A673 (cell line): ENCODE results near the gene GRB10.

Experiments used
- EZH2 ChIP-seq: fragments of 200-600 bp; sonication (generic); IDR thresholded peaks from 2 replicates; pipeline ENCODE4 v1.6.1; 2017; ENCODE audit warnings: borderline replicate concordance, low read depth, mild to moderate bottlenecking, mixed read lengths, antibody characterized with exemption, low read length; ENCODE audit not compliant: poor library complexity, severe bottlenecking
- TF ChIP-seq, protein P1 (sequence below): fragments of 300-800, 200-600 bp; sonication (generic); conservative IDR thresholded peaks from 2 replicates; pipeline ENCODE4 v1.5.1; 2017; ENCODE audit warnings: low read depth, mild to moderate bottlenecking, antibody characterized with exemption, low read length, moderate library complexity, mixed read lengths

DNA sequence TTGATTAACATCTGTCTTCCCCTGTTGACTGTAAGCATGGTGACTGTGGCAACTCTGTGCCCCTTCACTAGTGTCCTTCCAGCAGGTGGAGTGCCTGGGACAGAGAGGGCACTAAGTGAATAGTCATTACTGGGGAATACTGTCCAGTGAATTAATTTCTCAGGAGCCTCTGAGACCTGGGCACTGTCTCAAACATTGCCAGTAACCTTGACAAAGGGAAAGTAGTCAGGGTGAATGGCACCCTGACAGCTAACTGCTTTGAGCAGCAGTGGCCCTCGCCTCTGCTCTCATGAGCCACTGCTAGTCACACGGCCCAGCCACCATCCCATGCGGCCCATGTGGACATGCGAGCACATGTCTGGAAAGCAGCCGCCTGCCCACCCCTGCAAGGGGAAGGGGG lies 13.1 kb upstream of the GRB10 start:
- TF ChIP-seq, protein P1, sequence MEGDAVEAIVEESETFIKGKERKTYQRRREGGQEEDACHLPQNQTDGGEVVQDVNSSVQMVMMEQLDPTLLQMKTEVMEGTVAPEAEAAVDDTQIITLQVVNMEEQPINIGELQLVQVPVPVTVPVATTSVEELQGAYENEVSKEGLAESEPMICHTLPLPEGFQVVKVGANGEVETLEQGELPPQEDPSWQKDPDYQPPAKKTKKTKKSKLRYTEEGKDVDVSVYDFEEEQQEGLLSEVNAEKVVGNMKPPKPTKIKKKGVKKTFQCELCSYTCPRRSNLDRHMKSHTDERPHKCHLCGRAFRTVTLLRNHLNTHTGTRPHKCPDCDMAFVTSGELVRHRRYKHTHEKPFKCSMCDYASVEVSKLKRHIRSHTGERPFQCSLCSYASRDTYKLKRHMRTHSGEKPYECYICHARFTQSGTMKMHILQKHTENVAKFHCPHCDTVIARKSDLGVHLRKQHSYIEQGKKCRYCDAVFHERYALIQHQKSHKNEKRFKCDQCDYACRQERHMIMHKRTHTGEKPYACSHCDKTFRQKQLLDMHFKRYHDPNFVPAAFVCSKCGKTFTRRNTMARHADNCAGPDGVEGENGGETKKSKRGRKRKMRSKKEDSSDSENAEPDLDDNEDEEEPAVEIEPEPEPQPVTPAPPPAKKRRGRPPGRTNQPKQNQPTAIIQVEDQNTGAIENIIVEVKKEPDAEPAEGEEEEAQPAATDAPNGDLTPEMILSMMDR = no peak
- TF ChIP-seq EZH2 = no peak
